ENCODE measurements around the gene VCL.

Gene VCL

GRCh38 chr10:74086317-74086716 is 88.4 kb downstream of the VCL start:
- Histone ChIP-seq H3K27ac (replicated peaks) (no peak overlapping the region), H3K4me3 (replicated peaks; ENCODE audit: insufficient read depth, low read length) (no peak overlapping the region), H3K27me3 (ENCODE audit: insufficient read depth, poor library complexity, severe bottlenecking) (no peaks in the 10 kb centered on the region)
- no peak for DNase-seq (ENCODE audit: low read depth in 1 of 2, low spot score in 1 of 2)
- no peak for TF ChIP-seq POLR2AphosphoS5 (IDR thresholded peaks at IDR 0.05; ENCODE audit: low read depth)
- TF ChIP-seq CTCF (IDR thresholded peaks at IDR 0.05; ENCODE audit: insufficient read depth, low read length) = no peak
- TF ChIP-seq SPI1 (IDR thresholded peaks at IDR 0.05; ENCODE audit: borderline replicate concordance, low read depth) = no peak
- TF ChIP-seq, protein P1, sequence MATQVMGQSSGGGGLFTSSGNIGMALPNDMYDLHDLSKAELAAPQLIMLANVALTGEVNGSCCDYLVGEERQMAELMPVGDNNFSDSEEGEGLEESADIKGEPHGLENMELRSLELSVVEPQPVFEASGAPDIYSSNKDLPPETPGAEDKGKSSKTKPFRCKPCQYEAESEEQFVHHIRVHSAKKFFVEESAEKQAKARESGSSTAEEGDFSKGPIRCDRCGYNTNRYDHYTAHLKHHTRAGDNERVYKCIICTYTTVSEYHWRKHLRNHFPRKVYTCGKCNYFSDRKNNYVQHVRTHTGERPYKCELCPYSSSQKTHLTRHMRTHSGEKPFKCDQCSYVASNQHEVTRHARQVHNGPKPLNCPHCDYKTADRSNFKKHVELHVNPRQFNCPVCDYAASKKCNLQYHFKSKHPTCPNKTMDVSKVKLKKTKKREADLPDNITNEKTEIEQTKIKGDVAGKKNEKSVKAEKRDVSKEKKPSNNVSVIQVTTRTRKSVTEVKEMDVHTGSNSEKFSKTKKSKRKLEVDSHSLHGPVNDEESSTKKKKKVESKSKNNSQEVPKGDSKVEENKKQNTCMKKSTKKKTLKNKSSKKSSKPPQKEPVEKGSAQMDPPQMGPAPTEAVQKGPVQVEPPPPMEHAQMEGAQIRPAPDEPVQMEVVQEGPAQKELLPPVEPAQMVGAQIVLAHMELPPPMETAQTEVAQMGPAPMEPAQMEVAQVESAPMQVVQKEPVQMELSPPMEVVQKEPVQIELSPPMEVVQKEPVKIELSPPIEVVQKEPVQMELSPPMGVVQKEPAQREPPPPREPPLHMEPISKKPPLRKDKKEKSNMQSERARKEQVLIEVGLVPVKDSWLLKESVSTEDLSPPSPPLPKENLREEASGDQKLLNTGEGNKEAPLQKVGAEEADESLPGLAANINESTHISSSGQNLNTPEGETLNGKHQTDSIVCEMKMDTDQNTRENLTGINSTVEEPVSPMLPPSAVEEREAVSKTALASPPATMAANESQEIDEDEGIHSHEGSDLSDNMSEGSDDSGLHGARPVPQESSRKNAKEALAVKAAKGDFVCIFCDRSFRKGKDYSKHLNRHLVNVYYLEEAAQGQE (IDR thresholded peaks at IDR 0.05; ENCODE audit: insufficient replicate concordance, low read depth) = no peak
- TF ChIP-seq GABPA (IDR thresholded peaks at IDR 0.05; ENCODE audit: low read depth) = no peak

DNA sequence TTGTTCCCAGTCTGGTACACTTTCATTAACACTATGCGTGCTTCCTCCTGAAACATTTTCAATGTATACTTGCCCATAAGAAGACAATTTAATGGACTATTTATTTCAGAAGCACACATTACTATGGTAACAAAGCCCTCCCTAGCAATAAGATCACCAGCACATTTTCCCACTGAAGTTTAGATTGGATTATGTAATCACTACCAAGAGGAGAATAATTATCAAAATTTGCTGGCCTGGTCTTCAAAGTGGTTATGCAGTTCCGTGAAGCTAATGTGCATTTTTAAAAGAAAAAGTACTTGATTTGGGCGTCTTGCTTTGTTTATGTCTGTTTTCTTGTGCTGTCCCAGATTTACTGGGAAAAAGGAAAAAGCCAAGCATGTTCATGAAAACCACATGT is 90.8 kb downstream of the VCL start:
- no peak for DNase-seq (ENCODE audit: low read depth in 1 of 2, low spot score in 1 of 2)
- no peak for TF ChIP-seq SPI1 (IDR thresholded peaks at IDR 0.05; ENCODE audit: borderline replicate concordance, low read depth)
- no peak for TF ChIP-seq GABPA (IDR thresholded peaks at IDR 0.05; ENCODE audit: low read depth)
- TF ChIP-seq, protein P1 (IDR thresholded peaks at IDR 0.05; ENCODE audit: insufficient replicate concordance, low read depth) = no peak
- no peak for TF ChIP-seq CTCF (IDR thresholded peaks at IDR 0.05; ENCODE audit: insufficient read depth, low read length)
- no peak for TF ChIP-seq POLR2AphosphoS5 (IDR thresholded peaks at IDR 0.05; ENCODE audit: low read depth)
- Histone ChIP-seq H3K27ac (replicated peaks) (no peak overlapping the region), H3K4me3 (replicated peaks; ENCODE audit: insufficient read depth, low read length) (no peak overlapping the region), H3K27me3 (ENCODE audit: insufficient read depth, poor library complexity, severe bottlenecking) (no peaks in the 10 kb centered on the region)

- H3K27ac ChIP-seq (replicated peaks) = no peak overlapping the region
- H3K4me3 ChIP-seq (replicated peaks; ENCODE audit: insufficient read depth, low read length) = no peak overlapping the region
- TF ChIP-seq SPI1 (IDR thresholded peaks at IDR 0.05; ENCODE audit: borderline replicate concordance, low read depth) (no peak), POLR2AphosphoS5 (IDR thresholded peaks at IDR 0.05; ENCODE audit: low read depth) (no peak), GABPA (IDR thresholded peaks at IDR 0.05; ENCODE audit: low read depth) (no peak), CTCF (IDR thresholded peaks at IDR 0.05; ENCODE audit: insufficient read depth, low read length) (no peak)
- TF ChIP-seq, protein P1 (IDR thresholded peaks at IDR 0.05; ENCODE audit: insufficient replicate concordance, low read depth) = no peak
- no peak for DNase-seq (ENCODE audit: low read depth in 1 of 2, low spot score in 1 of 2)
- no peaks in the 10 kb centered on the region for H3K27me3 ChIP-seq (ENCODE audit: insufficient read depth, poor library complexity, severe bottlenecking)
Measured at GRCh38 chr10:74092372-74092771, 94.5 kb downstream of the VCL start.

All from HL-60 (cell line).